Suprapubic skin (tissue), 4 donors: ENCODE results near the gene C16orf89. TPM values are rescaled to one million over a fixed set of nuclear protein-coding genes. Genes with fewer than 3 reads are reported as not detected.
"Not testable (repeated sequence)": the region's sequence is repeated elsewhere in the genome, so short reads cannot be mapped to it uniquely, and the experiment has no call there.

Source experiments
- DNase-seq, 2 donors: peaks; one replicate each; pipeline ENCODE4 v3.0.0-alpha.2; 2019; ENCODE audit warnings: low spot score in 2 of 2
- H3K27ac ChIP-seq: fragments of 200-600 bp; sonication (generic); one replicate; pipeline ENCODE4 v1.5.1; 2019
- H3K27me3 ChIP-seq: fragments of 200-600 bp; sonication (generic); one replicate; pipeline ENCODE4 v1.5.1; 2019
- H3K36me3 ChIP-seq: fragments of 200-600 bp; sonication (generic); one replicate; pipeline ENCODE4 v1.5.1; 2019
- H3K4me1 ChIP-seq: fragments of 200-600 bp; sonication (generic); one replicate; pipeline ENCODE4 v1.5.1; 2019
- H3K4me3 ChIP-seq: fragments of 200-600 bp; sonication (generic); one replicate; pipeline ENCODE4 v1.5.1; 2019; ENCODE audit warnings: mild to moderate bottlenecking
- H3K9me3 ChIP-seq: fragments of 200-600 bp; sonication (generic); one replicate; pipeline ENCODE4 v1.5.1; 2019
- EP300 ChIP-seq: sonication (generic); formaldehyde crosslinking; IDR thresholded peaks from one replicate; pipeline ENCODE4 v1.6.1; 2017; ENCODE audit warnings: antibody characterized with exemption
- POLR2A ChIP-seq, 2 donors: fragments of 450-650 bp; IDR thresholded peaks; one replicate each; pipeline ENCODE4 v1.6.1; 2017; ENCODE audit warnings: antibody characterized with exemption in 2 of 2, mild to moderate bottlenecking in 2 of 2, moderate library complexity in 2 of 2
- POLR2AphosphoS5 ChIP-seq, 3 donors: sonication (generic); formaldehyde crosslinking; IDR thresholded peaks; one replicate each; pipeline ENCODE4 v1.6.1; 2017; ENCODE audit warnings: antibody characterized with exemption in 3 of 3
- WGBS: methylation state at CpG from one replicate; pipeline ENCODE4 v1.1.5; 2018; 5-methylcytosine and 5-hydroxymethylcytosine counted together
- total RNA-seq, 4 donors: library from RNA; depleted of rRNA; stranded (reverse); fragments of >200 nt; gene quantifications; one replicate each; pipeline ENCODE4 v1.1.0, GENCODE V29; 2016
- TF ChIP-seq, protein P1 (sequence below), 2 donors: fragments of 200-600 bp in 1 of 2; fragments of 450-650 bp in 1 of 2; sonication (generic) in 1 of 2; IDR thresholded peaks; one replicate each; pipeline ENCODE4 v1.5.1; 2016 to 2019; ENCODE audit warnings: antibody characterized with exemption in 2 of 2, mild to moderate bottlenecking in 1 of 2, moderate library complexity in 1 of 2

C16orf89 gene
- total RNA-seq, 4 donors from 2014 or later = 1.6 TPM; not detected in 3

DNA sequence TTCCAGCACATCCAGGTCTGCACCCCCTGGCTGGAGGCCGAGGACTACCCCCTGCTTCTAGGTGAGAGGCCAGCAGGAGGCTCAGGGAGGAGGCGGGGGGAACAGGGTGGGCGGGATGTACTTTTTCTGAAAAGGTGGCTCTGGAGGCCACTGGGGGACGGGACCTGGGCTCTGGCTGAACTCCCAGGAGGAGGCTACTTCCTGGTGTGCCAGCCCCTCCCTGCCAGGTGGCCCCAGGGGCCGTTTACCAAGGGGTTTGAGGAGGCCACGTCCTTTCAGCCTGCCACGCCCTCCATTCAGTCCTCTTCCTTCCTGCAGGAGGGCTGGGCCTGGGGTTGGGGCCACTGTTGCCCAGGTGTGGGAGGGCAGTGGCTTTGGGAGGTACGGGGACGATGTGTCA lies 15.2 kb upstream of the C16orf89 start:
- not testable (repeated sequence) for H3K4me3 ChIP-seq, H3K4me1 ChIP-seq, H3K9me3 ChIP-seq, H3K27me3 ChIP-seq, H3K27ac ChIP-seq, DNase-seq
- WGBS = 74% methylated on average over 5 of the region's 9 CpGs
- H3K36me3 ChIP-seq = peaks cover 75% of the 10 kb centered on the region

DNA sequence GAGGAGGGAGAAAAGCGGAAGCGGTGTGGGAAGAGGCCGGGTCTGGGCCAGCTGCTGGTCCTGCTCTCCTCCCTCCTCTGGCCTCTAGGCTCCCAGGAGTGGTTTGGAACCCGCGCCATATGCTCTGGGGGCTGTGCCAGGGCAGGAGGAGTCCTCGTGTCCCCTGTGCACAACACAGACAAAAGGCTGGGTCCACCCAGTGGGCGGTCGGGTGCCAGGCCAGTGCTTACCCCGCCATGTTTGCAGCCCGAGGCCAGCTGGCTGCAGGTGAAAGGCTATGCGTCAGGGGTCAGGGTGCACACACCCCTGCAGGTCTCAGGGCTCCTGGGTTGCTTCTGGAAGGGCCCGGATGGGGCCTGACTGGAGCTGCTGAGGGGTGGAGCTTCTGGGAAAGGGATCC lies 14.7 kb upstream of the C16orf89 start:
- peaks cover 75% of the 10 kb centered on the region for H3K36me3 ChIP-seq
- DNase-seq, H3K27me3 ChIP-seq, H3K9me3 ChIP-seq, H3K27ac ChIP-seq, H3K4me1 ChIP-seq, H3K4me3 ChIP-seq: not testable (repeated sequence)
- WGBS = 89% methylated on average over 6 of the region's 12 CpGs

DNA sequence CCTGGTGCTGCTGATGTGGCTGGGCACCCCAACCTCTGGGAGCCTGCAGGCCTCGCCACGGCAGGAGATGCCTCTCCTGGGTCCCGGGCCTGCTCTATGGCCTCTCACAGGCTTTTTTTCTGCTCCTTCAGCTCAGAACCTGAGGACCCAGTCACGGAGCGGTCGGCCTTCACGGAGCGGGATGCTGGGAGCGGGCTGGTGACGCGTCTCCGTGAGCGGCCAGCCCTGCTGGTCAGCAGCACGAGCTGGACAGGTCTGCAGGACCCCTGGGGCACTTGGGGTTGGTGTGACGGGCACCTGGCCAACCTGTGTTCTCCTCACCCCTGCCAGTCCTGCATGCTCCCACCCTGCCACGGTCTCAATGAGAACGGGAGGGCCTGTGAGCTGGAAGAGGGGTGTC lies 12.9 kb upstream of the C16orf89 start:
- Histone ChIP-seq H3K9me3 (no peaks in the 10 kb centered on the region), H3K36me3 (peaks cover 75% of the 10 kb centered on the region), H3K4me3 (no peak overlapping the region), H3K27ac (no peak overlapping the region), H3K27me3 (no peaks in the 10 kb centered on the region), H3K4me1 (no peaks in the 10 kb centered on the region)
- WGBS = 100% methylated on average over 7 of the region's 17 CpGs
- DNase-seq = no peak
- TF ChIP-seq POLR2A (IDR thresholded peaks at IDR 0.05) (no peak), EP300 (no peak), POLR2AphosphoS5 (IDR thresholded peaks at IDR 0.05) (no peak)

DNA sequence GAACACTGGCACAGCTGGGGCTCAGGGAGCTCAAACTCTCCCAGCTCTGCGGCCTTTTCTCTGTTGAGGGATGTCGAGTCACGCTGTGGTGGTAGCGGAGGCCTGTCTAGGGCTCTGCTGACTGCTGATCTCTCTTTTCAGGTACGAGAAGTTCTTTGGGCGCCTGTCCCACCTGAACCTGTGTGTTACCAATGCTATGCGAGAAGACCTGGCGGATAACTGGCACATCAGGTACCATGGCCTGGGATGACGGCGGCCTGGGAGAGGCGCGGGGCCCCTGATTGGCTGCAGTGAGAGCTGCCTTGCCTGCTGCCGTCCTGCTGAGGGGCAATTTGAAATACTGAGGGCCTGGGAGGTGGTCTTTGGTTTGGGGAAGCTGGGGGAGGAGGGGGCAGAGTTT lies 11.5 kb upstream of the C16orf89 start:
- no peak for DNase-seq
- H3K36me3 ChIP-seq = peaks cover 62% of the 10 kb centered on the region
- no peaks in the 10 kb centered on the region for H3K27me3 ChIP-seq
- 97% methylated on average over 13 of the region's 13 CpGs for WGBS
- no peak overlapping the region for H3K4me3 ChIP-seq
- no peaks in the 10 kb centered on the region for H3K9me3 ChIP-seq
- TF ChIP-seq, protein P1, sequence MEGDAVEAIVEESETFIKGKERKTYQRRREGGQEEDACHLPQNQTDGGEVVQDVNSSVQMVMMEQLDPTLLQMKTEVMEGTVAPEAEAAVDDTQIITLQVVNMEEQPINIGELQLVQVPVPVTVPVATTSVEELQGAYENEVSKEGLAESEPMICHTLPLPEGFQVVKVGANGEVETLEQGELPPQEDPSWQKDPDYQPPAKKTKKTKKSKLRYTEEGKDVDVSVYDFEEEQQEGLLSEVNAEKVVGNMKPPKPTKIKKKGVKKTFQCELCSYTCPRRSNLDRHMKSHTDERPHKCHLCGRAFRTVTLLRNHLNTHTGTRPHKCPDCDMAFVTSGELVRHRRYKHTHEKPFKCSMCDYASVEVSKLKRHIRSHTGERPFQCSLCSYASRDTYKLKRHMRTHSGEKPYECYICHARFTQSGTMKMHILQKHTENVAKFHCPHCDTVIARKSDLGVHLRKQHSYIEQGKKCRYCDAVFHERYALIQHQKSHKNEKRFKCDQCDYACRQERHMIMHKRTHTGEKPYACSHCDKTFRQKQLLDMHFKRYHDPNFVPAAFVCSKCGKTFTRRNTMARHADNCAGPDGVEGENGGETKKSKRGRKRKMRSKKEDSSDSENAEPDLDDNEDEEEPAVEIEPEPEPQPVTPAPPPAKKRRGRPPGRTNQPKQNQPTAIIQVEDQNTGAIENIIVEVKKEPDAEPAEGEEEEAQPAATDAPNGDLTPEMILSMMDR (IDR thresholded peaks at IDR 0.05) = no peak
- TF ChIP-seq EP300 (no peak), POLR2A (IDR thresholded peaks at IDR 0.05) (no peak), POLR2AphosphoS5 (IDR thresholded peaks at IDR 0.05) (no peak)
- no peak overlapping the region for H3K27ac ChIP-seq
- peaks cover 10% of the 10 kb centered on the region for H3K4me1 ChIP-seq

DNA sequence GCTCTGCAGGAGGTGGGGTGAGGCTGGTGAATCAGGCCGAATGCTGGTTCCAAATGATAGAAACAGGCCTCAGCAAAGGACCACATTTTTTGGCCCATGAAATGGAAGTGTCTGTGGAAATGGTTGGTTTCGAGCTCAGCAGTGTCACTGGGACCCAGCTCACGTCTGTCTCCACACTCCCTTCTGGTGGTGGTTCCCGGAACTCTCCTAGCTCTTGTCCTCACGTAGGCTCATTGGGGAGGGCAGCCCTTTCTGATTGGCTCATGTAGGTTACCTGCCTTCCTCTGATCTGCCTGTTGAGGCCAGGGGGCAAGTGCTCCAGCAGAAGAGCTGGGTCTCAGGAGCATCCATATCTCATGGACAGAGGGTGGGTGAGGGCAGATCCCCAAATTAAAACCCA lies 9.9 kb upstream of the C16orf89 start:
- DNase-seq = no peak
- Histone ChIP-seq H3K4me3 (no peak overlapping the region), H3K27me3 (no peaks in the 10 kb centered on the region), H3K4me1 (peaks cover 17% of the 10 kb centered on the region), H3K27ac (no peak overlapping the region), H3K9me3 (no peaks in the 10 kb centered on the region), H3K36me3 (peaks cover 51% of the 10 kb centered on the region)
- TF ChIP-seq EP300 (no peak), POLR2A (IDR thresholded peaks at IDR 0.05) (no peak), POLR2AphosphoS5 (IDR thresholded peaks at IDR 0.05) (no peak)
- TF ChIP-seq, protein P1 (IDR thresholded peaks at IDR 0.05) = no peak
- WGBS = 87% methylated on average over 5 of the region's 5 CpGs

DNA sequence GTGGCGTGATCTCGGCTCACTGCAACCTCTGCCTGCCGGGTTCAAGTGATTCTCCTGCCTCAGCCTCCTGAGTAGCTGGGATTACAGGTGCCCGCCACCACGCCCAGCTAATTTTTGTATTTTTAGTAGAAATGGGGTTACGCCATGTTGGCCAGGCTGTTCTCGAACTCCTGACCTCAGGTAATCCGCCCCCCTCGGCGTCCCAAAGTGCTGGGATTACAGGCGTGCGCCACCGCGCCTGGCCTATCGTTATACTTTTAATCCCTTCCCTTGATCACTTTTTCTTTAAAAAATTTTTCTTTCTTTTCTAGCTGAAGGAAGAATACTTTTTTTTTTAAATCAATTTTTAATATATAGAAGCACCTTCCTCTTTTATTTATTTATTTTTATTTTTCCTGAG lies 8.0 kb upstream of the C16orf89 start:
- not testable (repeated sequence) for H3K27me3 ChIP-seq, H3K27ac ChIP-seq, H3K4me3 ChIP-seq, H3K9me3 ChIP-seq
- peak in 1 of 2 donors; percentile 31 for DNase-seq
- 93% methylated on average over 15 of the region's 15 CpGs for WGBS
- Histone ChIP-seq H3K36me3 (peaks cover 38% of the 10 kb centered on the region), H3K4me1 (peaks cover 17% of the 10 kb centered on the region)

DNA sequence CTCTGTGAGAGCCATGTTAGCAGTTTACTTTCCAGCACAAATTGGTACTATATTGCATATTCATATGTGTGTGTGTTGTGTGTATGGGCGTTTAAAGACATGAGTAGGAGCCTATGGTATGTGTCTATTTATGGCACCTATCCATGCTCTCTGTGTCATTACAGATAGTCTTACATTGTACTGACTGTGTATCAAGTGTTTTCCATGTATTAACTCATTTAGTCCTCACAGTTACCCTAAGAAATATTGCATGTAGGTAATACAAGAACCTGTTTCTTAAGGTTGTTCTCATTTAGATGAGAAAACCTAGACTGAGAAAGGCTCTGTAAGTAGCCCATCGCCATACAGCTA lies 7.5 kb upstream of the C16orf89 start:
- H3K9me3 ChIP-seq = no peaks in the 10 kb centered on the region
- H3K4me3 ChIP-seq = no peak overlapping the region
- peaks cover 34% of the 10 kb centered on the region for H3K36me3 ChIP-seq
- H3K27me3 ChIP-seq = no peaks in the 10 kb centered on the region
- 68% methylated on average over 2 of the region's 2 CpGs for WGBS
- H3K27ac ChIP-seq = no peak overlapping the region
- TF ChIP-seq, protein P1 (IDR thresholded peaks at IDR 0.05) = no peak
- H3K4me1 ChIP-seq = peaks cover 17% of the 10 kb centered on the region
- DNase-seq = no peak
